Astrocyte (in vitro differentiated cells and primary cell): ENCODE data around the gene ASB7. TPM values are rescaled to one million over a fixed set of nuclear protein-coding genes. Genes with fewer than 3 reads are reported as not detected.

Experiments
- DNase-seq: peaks from one replicate; pipeline ENCODE4 v3.0.0-alpha.2; 2010; ENCODE audit warnings: low read depth
- FAIRE-seq: peaks from 2 replicates; lab custom pipeline; 2011; peaks lifted over from hg19 to GRCh38; lab: Jason Lieb, UNC
- H2AFZ ChIP-seq: 2 replicates; pipeline ENCODE4 v1.6.0; 2012; ENCODE audit warnings: low read depth, low read length, inconsistent platforms
- H3K27ac ChIP-seq: 2 replicates; pipeline ENCODE4 v1.5.1; 2011; ENCODE audit warnings: low read depth, low read length, inconsistent platforms
- H3K27me3 ChIP-seq: 2 replicates; pipeline ENCODE4 v1.6.0; 2011; ENCODE audit warnings: low read length, inconsistent platforms; ENCODE audit not compliant: insufficient read depth
- H3K36me3 ChIP-seq: 2 replicates; pipeline ENCODE4 v1.5.1; 2011; ENCODE audit warnings: low read length, inconsistent platforms; ENCODE audit not compliant: insufficient read depth
- H3K4me1 ChIP-seq: 2 replicates; pipeline ENCODE4 v1.5.1; 2011; ENCODE audit warnings: low read length, inconsistent platforms; ENCODE audit not compliant: insufficient read depth
- H3K4me2 ChIP-seq: 2 replicates; pipeline ENCODE4 v1.6.0; 2012; ENCODE audit warnings: low read length, inconsistent platforms
- H3K4me3 ChIP-seq: 2 replicates; pipeline ENCODE4 v1.5.1; 2011; ENCODE audit warnings: low read depth, mild to moderate bottlenecking, low read length, inconsistent platforms; ENCODE audit not compliant: insufficient read depth
- H3K79me2 ChIP-seq: 2 replicates; pipeline ENCODE4 v1.6.0; 2012; ENCODE audit warnings: mild to moderate bottlenecking, low read length, inconsistent platforms; ENCODE audit not compliant: insufficient read depth
- H3K9ac ChIP-seq: 2 replicates; pipeline ENCODE4 v1.6.0; 2012; ENCODE audit warnings: mild to moderate bottlenecking, low read length, inconsistent platforms
- H3K9me3 ChIP-seq: 2 replicates; pipeline ENCODE4 v1.5.1; 2012; ENCODE audit warnings: low read depth, mild to moderate bottlenecking, low read length, inconsistent platforms; ENCODE audit not compliant: insufficient read depth
- H4K20me1 ChIP-seq: 2 replicates; pipeline ENCODE4 v1.6.0; 2012; ENCODE audit warnings: low read length, inconsistent platforms; ENCODE audit not compliant: insufficient read depth
- H3K27ac Mint-ChIP-seq: one replicate; pipeline ENCODE4 v1.8.0; 2021; ENCODE audit warnings: mild to moderate bottlenecking, mixed read lengths; ENCODE audit not compliant: unreplicated experiment
- H3K27me3 Mint-ChIP-seq: one replicate; pipeline ENCODE4 v1.8.0; 2021; ENCODE audit warnings: low read depth, mixed read lengths; ENCODE audit not compliant: unreplicated experiment
- H3K36me3 Mint-ChIP-seq: one replicate; pipeline ENCODE4 v1.8.0; 2021; ENCODE audit warnings: low read depth, mixed read lengths; ENCODE audit not compliant: unreplicated experiment
- H3K4me1 Mint-ChIP-seq: one replicate; pipeline ENCODE4 v1.8.0; 2021; ENCODE audit warnings: low read depth, mixed read lengths; ENCODE audit not compliant: unreplicated experiment
- H3K4me3 Mint-ChIP-seq: one replicate; pipeline ENCODE4 v1.8.0; 2021; ENCODE audit warnings: mild to moderate bottlenecking, moderate library complexity, mixed read lengths; ENCODE audit not compliant: unreplicated experiment
- H3K9me3 Mint-ChIP-seq: one replicate; pipeline ENCODE4 v1.8.0; 2021; ENCODE audit warnings: mild to moderate bottlenecking, mixed read lengths; ENCODE audit not compliant: unreplicated experiment
- EZH2 ChIP-seq: IDR thresholded peaks from 2 replicates; pipeline ENCODE4 v1.6.1; 2012; ENCODE audit warnings: mild to moderate bottlenecking, low read length, inconsistent platforms; ENCODE audit not compliant: insufficient read depth
- total RNA-seq: library from RNA; stranded (reverse); gene quantifications from 2 replicates; pipeline ENCODE4 v1.2.1, GENCODE V29; 2021
- TF ChIP-seq, protein P1 (sequence below): IDR thresholded peaks from 2 replicates; pipeline ENCODE4 v1.5.1; 2011; ENCODE audit warnings: low read depth, mild to moderate bottlenecking, inconsistent platforms, low read length, moderate library complexity; ENCODE audit not compliant: insufficient read depth

ASB7 gene
- total RNA-seq, 1 donor from 2014 or later, result 14.4 TPM

DNA sequence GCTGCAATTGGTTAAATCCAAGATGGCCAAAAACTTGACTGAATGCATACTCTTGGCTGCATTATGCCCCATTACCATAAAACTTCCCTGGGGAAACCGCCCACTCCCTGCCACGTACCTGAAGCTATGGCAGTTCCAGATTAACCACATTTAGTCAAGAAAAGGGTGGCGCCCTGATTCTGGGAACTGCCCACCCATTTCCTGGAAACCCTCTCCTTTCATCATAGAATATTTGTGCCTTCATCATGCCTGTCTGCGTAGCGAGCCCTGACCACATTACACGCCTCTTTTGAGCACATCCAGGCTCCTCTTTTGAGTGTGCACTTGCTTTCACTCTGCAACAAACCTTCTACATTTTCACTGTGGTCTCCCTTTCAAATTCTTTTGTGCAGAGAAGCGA, 5.6 kb upstream of the ASB7 start:
- peaks cover 97% of the 10 kb centered on the region for H3K79me2 ChIP-seq
- TF ChIP-seq EZH2, result no peak
- TF ChIP-seq, protein P1, sequence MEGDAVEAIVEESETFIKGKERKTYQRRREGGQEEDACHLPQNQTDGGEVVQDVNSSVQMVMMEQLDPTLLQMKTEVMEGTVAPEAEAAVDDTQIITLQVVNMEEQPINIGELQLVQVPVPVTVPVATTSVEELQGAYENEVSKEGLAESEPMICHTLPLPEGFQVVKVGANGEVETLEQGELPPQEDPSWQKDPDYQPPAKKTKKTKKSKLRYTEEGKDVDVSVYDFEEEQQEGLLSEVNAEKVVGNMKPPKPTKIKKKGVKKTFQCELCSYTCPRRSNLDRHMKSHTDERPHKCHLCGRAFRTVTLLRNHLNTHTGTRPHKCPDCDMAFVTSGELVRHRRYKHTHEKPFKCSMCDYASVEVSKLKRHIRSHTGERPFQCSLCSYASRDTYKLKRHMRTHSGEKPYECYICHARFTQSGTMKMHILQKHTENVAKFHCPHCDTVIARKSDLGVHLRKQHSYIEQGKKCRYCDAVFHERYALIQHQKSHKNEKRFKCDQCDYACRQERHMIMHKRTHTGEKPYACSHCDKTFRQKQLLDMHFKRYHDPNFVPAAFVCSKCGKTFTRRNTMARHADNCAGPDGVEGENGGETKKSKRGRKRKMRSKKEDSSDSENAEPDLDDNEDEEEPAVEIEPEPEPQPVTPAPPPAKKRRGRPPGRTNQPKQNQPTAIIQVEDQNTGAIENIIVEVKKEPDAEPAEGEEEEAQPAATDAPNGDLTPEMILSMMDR, result no peak

DNA sequence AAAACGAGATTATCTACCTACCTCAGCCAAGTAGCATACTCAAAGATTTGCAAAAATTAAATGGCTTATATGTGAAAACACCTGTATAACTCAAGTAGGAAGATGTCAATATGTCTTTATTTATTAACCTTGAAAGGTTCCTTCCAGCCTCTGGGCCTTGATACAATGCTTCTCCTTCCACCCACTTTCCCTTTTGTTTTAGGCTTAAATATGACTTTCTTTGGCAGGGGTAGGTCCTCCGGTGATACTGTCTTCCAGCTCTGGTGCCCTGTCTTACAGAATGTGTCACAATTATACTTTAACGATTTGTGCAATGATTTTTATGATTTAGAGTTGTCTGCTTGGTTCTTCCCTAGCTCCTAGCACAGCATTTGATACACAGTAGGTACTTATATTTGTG, 4.5 kb upstream of the ASB7 start:
- no peaks in the 10 kb centered on the region for H3K9me3 ChIP-seq
- Mint-ChIP-seq H3K4me3 (no peak overlapping the region), H3K27ac (no peak overlapping the region), H3K9me3 (no peaks in the 10 kb centered on the region), H3K36me3 (no peaks in the 10 kb centered on the region), H3K27me3 (no peaks in the 10 kb centered on the region), H3K4me1 (peaks cover 6% of the 10 kb centered on the region)
- no peaks in the 10 kb centered on the region for H3K36me3 ChIP-seq
- TF ChIP-seq, protein P1, result no peak
- TF ChIP-seq EZH2, result no peak
- no peak overlapping the region for H3K4me2 ChIP-seq
- peaks cover 95% of the 10 kb centered on the region for H3K79me2 ChIP-seq
- no peak overlapping the region for H3K27ac ChIP-seq
- H2AFZ ChIP-seq, result no peak overlapping the region
- no peak overlapping the region for H3K9ac ChIP-seq
- FAIRE-seq (no peak), DNase-seq (no peak)
- no peaks in the 10 kb centered on the region for H3K27me3 ChIP-seq
- no peak overlapping the region for H3K4me3 ChIP-seq
- peaks cover 46% of the 10 kb centered on the region for H4K20me1 ChIP-seq
- H3K4me1 ChIP-seq, result peaks cover 8% of the 10 kb centered on the region

More for the DNA sequence above, 5.6 kb upstream of the ASB7 start:
- H3K27ac ChIP-seq, result no peak overlapping the region
- H3K4me3 ChIP-seq, result no peak overlapping the region
- DNase-seq (peak; percentile 78), FAIRE-seq (no peak)
- Mint-ChIP-seq H3K27ac (no peak overlapping the region), H3K4me1 (peaks cover 6% of the 10 kb centered on the region), H3K36me3 (peaks cover 1% of the 10 kb centered on the region), H3K27me3 (no peaks in the 10 kb centered on the region), H3K9me3 (no peaks in the 10 kb centered on the region), H3K4me3 (no peak overlapping the region)
- no peak overlapping the region for H2AFZ ChIP-seq
- peaks cover 8% of the 10 kb centered on the region for H3K4me1 ChIP-seq
- no peak overlapping the region for H3K9ac ChIP-seq
- H3K4me2 ChIP-seq, result peak overlapping the region; percentile 13
- peaks cover 55% of the 10 kb centered on the region for H4K20me1 ChIP-seq
- H3K9me3 ChIP-seq, result no peaks in the 10 kb centered on the region
- no peaks in the 10 kb centered on the region for H3K27me3 ChIP-seq
- H3K36me3 ChIP-seq, result no peaks in the 10 kb centered on the region

DNA sequence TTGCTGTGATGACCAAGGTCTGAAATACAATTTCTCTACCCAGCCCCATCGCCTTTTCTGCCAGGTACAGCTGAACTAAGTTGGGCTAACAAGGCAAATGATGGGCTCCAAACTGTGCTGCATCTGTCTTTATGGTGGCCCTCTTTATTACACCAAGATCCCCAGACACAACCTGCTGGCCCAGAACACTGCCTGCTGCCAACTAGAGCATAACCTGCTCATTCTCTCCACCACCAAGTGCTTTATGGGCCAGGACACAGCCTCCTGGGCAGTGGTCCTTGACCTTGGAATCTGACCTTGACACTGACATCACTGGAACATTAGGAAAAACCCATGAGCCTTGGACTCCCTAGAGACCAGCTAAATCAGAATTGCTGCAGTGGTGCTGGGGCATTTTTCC, 3.7 kb upstream of the ASB7 start:
- FAIRE-seq (no peak), DNase-seq (no peak)
- Mint-ChIP-seq H3K27ac (no peak overlapping the region), H3K4me3 (no peak overlapping the region), H3K9me3 (no peaks in the 10 kb centered on the region), H3K36me3 (no peaks in the 10 kb centered on the region), H3K27me3 (no peaks in the 10 kb centered on the region), H3K4me1 (peaks cover 10% of the 10 kb centered on the region)
- Histone ChIP-seq H3K4me3 (no peak overlapping the region), H3K27me3 (no peaks in the 10 kb centered on the region), H2AFZ (no peak overlapping the region), H3K27ac (no peak overlapping the region), H3K9ac (no peak overlapping the region), H3K36me3 (no peaks in the 10 kb centered on the region), H3K4me2 (no peak overlapping the region), H3K79me2 (peaks cover 95% of the 10 kb centered on the region), H4K20me1 (peaks cover 38% of the 10 kb centered on the region), H3K4me1 (peaks cover 14% of the 10 kb centered on the region), H3K9me3 (no peaks in the 10 kb centered on the region)
- TF ChIP-seq, protein P1, result no peak
- no peak for TF ChIP-seq EZH2
